PC-3 (cell line): ENCODE data around the gene PPP4R4.

Experiments
- EZH2 ChIP-seq: fragments of 300-600 bp; sonication (generic); IDR thresholded peaks from one replicate; pipeline ENCODE4 v1.6.1; 2017; ENCODE audit warnings: antibody characterized with exemption, mild to moderate bottlenecking, low read length; ENCODE audit not compliant: unreplicated experiment
- EZH2phosphoT487 ChIP-seq: fragments of 300-600 bp; sonication (generic); IDR thresholded peaks from 2 replicates; pipeline ENCODE4 v1.6.1; 2018; ENCODE audit warnings: mild to moderate bottlenecking, antibody characterized with exemption, low read length, borderline replicate concordance
- TF ChIP-seq, protein P1 (sequence below): fragments of 300-600 bp; sonication (generic); conservative IDR thresholded peaks from 2 replicates; pipeline ENCODE4 v1.5.1; 2017; ENCODE audit warnings: antibody characterized with exemption, low read depth, mild to moderate bottlenecking, low read length

DNA sequence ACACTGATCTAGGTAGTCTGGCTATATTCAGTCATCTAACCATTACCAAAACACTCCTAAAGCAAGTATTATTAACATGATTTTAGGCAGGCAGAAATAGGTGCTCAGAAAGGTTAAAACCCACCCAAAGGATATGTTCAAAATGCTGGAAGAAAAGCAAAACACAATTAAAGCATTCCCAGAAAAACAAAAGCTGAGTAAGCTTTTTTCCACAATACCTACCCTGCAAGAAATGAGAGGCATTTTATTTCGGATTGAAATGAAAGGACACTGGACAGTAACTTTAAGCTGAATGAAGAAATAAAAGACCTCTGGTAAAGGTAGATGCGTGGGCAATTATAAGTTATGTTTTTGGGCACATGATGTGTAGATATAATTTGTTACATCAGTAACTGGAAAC lies 140.8 kb downstream of the PPP4R4 start:
- TF ChIP-seq, protein P1, sequence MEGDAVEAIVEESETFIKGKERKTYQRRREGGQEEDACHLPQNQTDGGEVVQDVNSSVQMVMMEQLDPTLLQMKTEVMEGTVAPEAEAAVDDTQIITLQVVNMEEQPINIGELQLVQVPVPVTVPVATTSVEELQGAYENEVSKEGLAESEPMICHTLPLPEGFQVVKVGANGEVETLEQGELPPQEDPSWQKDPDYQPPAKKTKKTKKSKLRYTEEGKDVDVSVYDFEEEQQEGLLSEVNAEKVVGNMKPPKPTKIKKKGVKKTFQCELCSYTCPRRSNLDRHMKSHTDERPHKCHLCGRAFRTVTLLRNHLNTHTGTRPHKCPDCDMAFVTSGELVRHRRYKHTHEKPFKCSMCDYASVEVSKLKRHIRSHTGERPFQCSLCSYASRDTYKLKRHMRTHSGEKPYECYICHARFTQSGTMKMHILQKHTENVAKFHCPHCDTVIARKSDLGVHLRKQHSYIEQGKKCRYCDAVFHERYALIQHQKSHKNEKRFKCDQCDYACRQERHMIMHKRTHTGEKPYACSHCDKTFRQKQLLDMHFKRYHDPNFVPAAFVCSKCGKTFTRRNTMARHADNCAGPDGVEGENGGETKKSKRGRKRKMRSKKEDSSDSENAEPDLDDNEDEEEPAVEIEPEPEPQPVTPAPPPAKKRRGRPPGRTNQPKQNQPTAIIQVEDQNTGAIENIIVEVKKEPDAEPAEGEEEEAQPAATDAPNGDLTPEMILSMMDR, result no peak
- TF ChIP-seq EZH2 (no peak), EZH2phosphoT487 (no peak)
